Raji (cell line): ENCODE results near the gene VWA3B.

ENCODE experiments used
- POLR2A ChIP-seq: IDR thresholded peaks from 2 replicates; pipeline ENCODE4 v1.6.1; 2011; ENCODE audit warnings: low read depth, low read length, control low read depth; ENCODE audit not compliant: insufficient read depth

The VWA3B gene

GRCh38 chr2:98070081-98070480 is 16.9 kb upstream of the VWA3B start:
- TF ChIP-seq POLR2A: no peak

- TF ChIP-seq POLR2A: no peak
Observed at GRCh38 chr2:98072442-98072841, 14.5 kb upstream of the VWA3B start.

GRCh38 chr2:98078701-98079100 is 8.3 kb upstream of the VWA3B start:
- TF ChIP-seq POLR2A: no peak

DNA sequence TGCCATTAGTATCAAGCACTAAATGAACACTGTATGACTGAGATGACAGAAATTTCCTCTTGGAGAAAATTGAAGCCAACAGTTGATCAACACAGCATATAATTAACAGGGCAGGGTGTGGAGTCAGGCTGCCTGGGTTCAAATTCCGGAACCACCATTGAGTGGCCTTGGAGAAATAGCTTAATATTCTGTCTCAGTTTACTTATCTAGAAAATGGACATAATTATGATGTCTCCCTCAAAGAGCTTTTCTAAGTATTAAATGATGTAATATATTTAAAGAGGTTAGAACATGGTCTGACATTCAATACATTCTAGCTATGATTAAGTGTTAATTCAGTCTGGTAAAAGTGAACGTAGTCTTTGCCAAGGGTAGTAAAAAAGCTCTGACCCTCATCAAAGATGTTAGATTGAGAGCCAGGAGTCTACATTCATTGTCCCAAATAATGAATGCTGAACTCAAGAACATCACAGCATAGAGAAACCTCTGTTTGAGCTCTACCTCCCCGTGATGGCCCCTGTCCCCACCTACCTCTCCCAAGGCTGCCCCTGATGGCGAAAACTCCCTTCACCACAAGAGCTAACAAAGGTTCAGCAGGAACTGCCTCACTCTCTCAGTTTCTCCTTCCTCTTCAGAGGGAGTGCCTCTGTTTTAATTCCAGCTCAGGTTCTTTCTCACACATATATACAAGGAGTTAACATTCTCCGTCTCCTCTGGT is 2.7 kb upstream of the VWA3B start:
- TF ChIP-seq POLR2A: no peak

DNA sequence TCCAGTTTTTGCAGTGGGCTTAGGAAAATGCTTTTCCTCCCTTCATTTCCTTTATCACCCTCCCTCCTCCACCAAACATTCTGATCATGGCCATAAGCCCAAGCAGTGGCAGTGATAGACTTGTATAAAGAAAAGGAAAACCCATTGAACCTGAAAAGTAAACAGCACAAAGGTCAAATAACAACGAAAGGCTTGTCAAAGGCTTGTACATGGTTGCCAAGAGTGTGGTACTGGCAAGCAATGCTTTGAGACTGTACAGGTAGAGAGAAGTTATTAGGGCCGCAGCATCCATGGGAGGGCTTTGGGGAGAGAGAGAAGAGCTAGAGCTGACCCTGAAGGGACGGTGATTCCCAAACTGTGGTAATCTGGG is 2.1 kb upstream of the VWA3B start:
- TF ChIP-seq POLR2A: no peak

GRCh38 chr2:98085649-98086048 is 1.3 kb upstream of the VWA3B start:
- TF ChIP-seq POLR2A: no peak

GRCh38 chr2:98087447-98088020 is 567 bp downstream of the VWA3B start:
- TF ChIP-seq POLR2A: no peak

GRCh38 chr2:98088261-98088660 is 1.3 kb downstream of the VWA3B start:
- TF ChIP-seq POLR2A: no peak

- no peak for TF ChIP-seq POLR2A
Observed at GRCh38 chr2:98089941-98090340, 3.0 kb downstream of the VWA3B start.

- no peak for TF ChIP-seq POLR2A
Observed at GRCh38 chr2:98090951-98091350, 4.0 kb downstream of the VWA3B start.

DNA sequence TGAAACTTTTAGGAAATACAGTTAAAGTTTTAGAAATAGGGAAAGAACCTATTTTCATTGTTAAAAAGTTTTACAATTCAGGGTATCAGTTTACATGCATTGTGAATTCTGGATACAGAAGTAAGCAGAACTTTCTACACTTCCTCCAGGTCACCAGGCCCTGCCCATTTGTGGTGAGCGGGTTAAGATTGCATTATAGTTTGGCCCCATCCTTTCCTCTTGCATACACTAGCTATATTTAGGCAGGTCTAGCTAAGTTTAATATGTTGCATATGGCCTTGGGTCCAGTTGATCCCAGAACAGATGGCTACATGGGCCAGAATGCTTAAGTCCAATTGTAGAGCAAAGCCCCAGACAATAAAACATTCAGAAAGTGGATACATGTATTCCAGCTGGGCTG is 4.8 kb downstream of the VWA3B start:
- no peak for TF ChIP-seq POLR2A

- no peak for TF ChIP-seq POLR2A
Observed at GRCh38 chr2:98093146-98093545, 6.2 kb downstream of the VWA3B start.

DNA sequence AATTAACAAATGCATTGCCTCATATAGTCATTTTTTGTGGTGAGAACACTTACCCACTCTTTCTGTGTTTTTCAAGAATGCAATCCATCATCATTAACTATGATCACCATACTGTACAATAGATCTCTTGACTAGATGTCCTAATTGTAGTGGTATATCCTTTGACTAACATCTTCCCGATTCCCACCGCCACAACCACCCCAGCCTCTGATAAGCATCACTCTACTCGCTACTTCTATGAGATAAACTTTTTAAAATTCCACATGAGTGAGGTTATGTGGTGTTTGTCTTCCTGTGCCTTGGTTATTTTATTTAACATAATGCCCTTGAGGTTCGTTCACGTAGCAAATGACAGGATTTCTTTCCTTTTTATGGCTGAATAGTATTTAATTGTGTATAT is 6.6 kb downstream of the VWA3B start:
- no peak for TF ChIP-seq POLR2A

- TF ChIP-seq POLR2A: no peak
Observed at GRCh38 chr2:98099939-98100743, 13.2 kb downstream of the VWA3B start.

- no peak for TF ChIP-seq POLR2A
Observed at GRCh38 chr2:98102878-98103277, 15.9 kb downstream of the VWA3B start.

GRCh38 chr2:98108110-98108509 is 21.1 kb downstream of the VWA3B start:
- TF ChIP-seq POLR2A: no peak
